GM18508 (cell line): ENCODE measurements around the gene RBFOX2.
"Not testable (repeated sequence)": the region's sequence is repeated elsewhere in the genome, so short reads cannot be mapped to it uniquely, and the experiment has no call there.

Experiments
- ATAC-seq: cut with Tn5 transposase; IDR thresholded peaks from one replicate; pipeline ENCODE4 v1.9.1; 2021; ENCODE audit warnings: moderate number of reproducible peaks; ENCODE audit not compliant: insufficient read depth, unreplicated experiment

Gene RBFOX2

GRCh38 chr22:35752863-35753189, 275.8 kb downstream of the RBFOX2 start:
- no peak for ATAC-seq

- no peak for ATAC-seq
Measured at GRCh38 chr22:35752006-35752862, 276.4 kb downstream of the RBFOX2 start.

GRCh38 chr22:35749808-35750207, 278.8 kb downstream of the RBFOX2 start:
- peak; percentile 40 for ATAC-seq

GRCh38 chr22:35746946-35747703, 281.5 kb downstream of the RBFOX2 start:
- ATAC-seq, result no peak

- no peak for ATAC-seq
Measured at GRCh38 chr22:35746248-35746647, 282.4 kb downstream of the RBFOX2 start.

GRCh38 chr22:35743326-35743860, 285.2 kb downstream of the RBFOX2 start:
- ATAC-seq, result no peak

- no peak for ATAC-seq
Measured at GRCh38 chr22:35742342-35743100, 286.1 kb downstream of the RBFOX2 start.

- no peak for ATAC-seq
Measured at GRCh38 chr22:35740616-35741015, 288.0 kb downstream of the RBFOX2 start.

GRCh38 chr22:35739931-35740380, 288.7 kb downstream of the RBFOX2 start:
- no peak for ATAC-seq

- no peak for ATAC-seq
Measured at GRCh38 chr22:35739076-35739930, 289.3 kb downstream of the RBFOX2 start.

- ATAC-seq, result not testable (repeated sequence)
Measured at GRCh38 chr22:35737886-35738285, 290.7 kb downstream of the RBFOX2 start.

GRCh38 chr22:35736701-35737100, 291.9 kb downstream of the RBFOX2 start:
- ATAC-seq, result no peak

- ATAC-seq, result no peak
Measured at GRCh38 chr22:35736166-35736565, 292.5 kb downstream of the RBFOX2 start.

- ATAC-seq, result no peak
Measured at GRCh38 chr22:35735542-35735941, 293.1 kb downstream of the RBFOX2 start.

GRCh38 chr22:35734517-35734827, 294.2 kb downstream of the RBFOX2 start:
- ATAC-seq, result no peak

GRCh38 chr22:35733791-35734516, 294.7 kb downstream of the RBFOX2 start:
- ATAC-seq, result no peak

- no peak for ATAC-seq
Measured at GRCh38 chr22:35733036-35733435, 295.6 kb downstream of the RBFOX2 start.

- no peak for ATAC-seq
Measured at GRCh38 chr22:35732116-35732515, 296.5 kb downstream of the RBFOX2 start.

- no peak for ATAC-seq
Measured at GRCh38 chr22:35731321-35731720, 297.3 kb downstream of the RBFOX2 start.
